Duodenal mucosa (tissue), 2 donors: ENCODE results near the gene DHX34.
A peak's percentile ranks its signal among the peaks of the same experiment; 100 is the strongest.
"Not testable (repeated sequence)": the region's sequence is repeated elsewhere in the genome, so short reads cannot be mapped to it uniquely, and the experiment has no call there.

Experiments used
- H3K27ac ChIP-seq: one replicate; pipeline ENCODE4 v1.7.0; 2013; ENCODE audit warnings: low read depth, low read length
- H3K27me3 ChIP-seq, 2 donors: one replicate each; pipeline ENCODE4 v1.7.0; 2013; ENCODE audit warnings: low read length in 2 of 2, control low read depth in 1 of 2; ENCODE audit not compliant: insufficient read depth in 2 of 2, control insufficient read depth in 1 of 2
- H3K36me3 ChIP-seq, 2 donors: one replicate each; pipeline ENCODE4 v1.7.0; 2013; ENCODE audit warnings: low read length in 2 of 2, control low read depth in 1 of 2; ENCODE audit not compliant: insufficient read depth in 2 of 2, control insufficient read depth in 1 of 2
- H3K4me1 ChIP-seq, 2 donors: one replicate each; pipeline ENCODE4 v1.7.0; 2013; ENCODE audit warnings: low read length in 2 of 2, control low read depth in 1 of 2; ENCODE audit not compliant: insufficient read depth in 2 of 2, control insufficient read depth in 1 of 2
- H3K4me3 ChIP-seq, 2 donors: one replicate each; pipeline ENCODE4 v1.7.0; 2013; ENCODE audit warnings: low read length in 2 of 2, low read depth in 1 of 2
- H3K9ac ChIP-seq, 2 donors: one replicate each; pipeline ENCODE4 v1.7.0; 2013; ENCODE audit warnings: low read length in 2 of 2, low read depth in 1 of 2
- H3K9me3 ChIP-seq, 2 donors: one replicate each; pipeline ENCODE4 v1.7.0; 2013; ENCODE audit warnings: low read length in 2 of 2, control low read depth in 1 of 2; ENCODE audit not compliant: control insufficient read depth in 1 of 2

The DHX34 gene

DNA sequence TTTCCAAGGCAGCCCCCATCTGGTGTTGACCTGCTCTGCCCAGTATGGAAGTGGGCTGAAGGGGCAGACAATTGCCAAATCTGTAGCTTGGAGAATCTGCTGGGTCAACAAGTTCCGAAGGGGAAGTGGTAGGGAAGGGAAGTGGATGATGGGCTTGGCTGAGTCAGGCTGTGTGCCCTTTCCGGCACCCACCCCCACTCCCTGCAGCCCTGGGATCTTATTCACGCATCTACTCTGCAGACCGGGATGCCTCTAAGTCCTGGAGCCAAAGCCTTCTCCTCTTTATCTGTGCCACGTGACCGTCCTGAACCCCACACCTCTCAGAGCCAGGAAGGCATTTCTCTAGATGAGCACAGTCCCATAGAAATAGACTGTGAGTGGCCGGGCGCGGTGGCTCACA, 24.6 kb upstream of the DHX34 start:
- no peak overlapping the region for H3K4me3 ChIP-seq
- no peak overlapping the region for H3K9ac ChIP-seq
- H3K36me3 ChIP-seq = no peaks in the 10 kb centered on the region
- H3K9me3 ChIP-seq = no peaks in the 10 kb centered on the region
- H3K4me1 ChIP-seq = peaks cover 0 to 3% of the 10 kb centered on the region in 2 donors
- no peak overlapping the region for H3K27ac ChIP-seq
- H3K27me3 ChIP-seq = peaks cover 0 to 4% of the 10 kb centered on the region in 2 donors

GRCh38 chr19:47330466-47330869, 18.6 kb upstream of the DHX34 start:
- H3K27ac ChIP-seq = peak overlapping the region; percentile 63
- H3K36me3 ChIP-seq = no peaks in the 10 kb centered on the region
- no peaks in the 10 kb centered on the region for H3K9me3 ChIP-seq
- no peak overlapping the region for H3K9ac ChIP-seq
- no peaks in the 10 kb centered on the region for H3K4me1 ChIP-seq
- no peaks in the 10 kb centered on the region for H3K27me3 ChIP-seq
- H3K4me3 ChIP-seq = no peak overlapping the region

- no peak overlapping the region for H3K27ac ChIP-seq
- no peak overlapping the region for H3K4me3 ChIP-seq
- no peak overlapping the region for H3K9ac ChIP-seq
Measured at GRCh38 chr19:47331490-47331889, 17.6 kb upstream of the DHX34 start.

DNA sequence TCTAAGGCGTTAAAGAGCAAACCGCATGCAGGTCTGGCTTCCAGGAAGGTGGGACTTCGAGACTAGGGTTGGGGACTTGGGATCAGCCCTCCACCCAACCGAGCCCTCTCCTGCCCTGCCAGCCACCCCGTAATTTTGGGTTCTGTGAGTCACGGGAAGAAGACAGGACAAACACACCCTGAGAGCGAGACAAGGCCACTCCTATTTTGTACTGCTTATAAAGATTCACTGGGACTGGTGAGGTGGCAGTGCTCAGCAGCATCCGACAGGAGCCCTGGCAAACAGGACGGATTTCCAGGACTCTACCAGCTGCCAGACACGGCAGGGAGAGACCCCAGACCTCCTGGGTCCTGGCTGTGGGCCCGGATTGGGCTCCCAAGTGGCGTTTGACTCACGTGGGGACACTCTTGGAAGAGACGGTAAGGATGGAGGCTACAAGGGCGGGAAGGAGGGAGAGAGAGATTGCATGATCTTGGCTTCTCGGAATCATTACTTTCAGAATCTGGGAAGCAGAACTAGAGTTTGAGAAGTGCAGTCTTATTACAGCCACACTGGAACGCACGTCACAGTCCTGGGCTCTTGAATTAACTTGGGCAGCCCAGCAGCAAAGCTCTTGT, 17.1 kb upstream of the DHX34 start, which contains the start of gene C5AR2:
C5AR2 (plus strand) TSS at position 245 of the 617 bp plus-strand sequence. CDS start 8,625 bp downstream, outside the sequence.
- Histone ChIP-seq H3K27ac (peak within 1 kb of the TSS; percentile 42), H3K27me3 (no peaks in the 10 kb centered on the region), H3K9ac (no peak within 1 kb of the TSS), H3K4me3 (no peak within 1 kb of the TSS), H3K36me3 (no peaks in the 10 kb centered on the region), H3K9me3 (no peaks in the 10 kb centered on the region), H3K4me1 (no peaks in the 10 kb centered on the region)

More at GRCh38 chr19:47331490-47331889, 17.6 kb upstream of the DHX34 start:
- no peaks in the 10 kb centered on the region for H3K9me3 ChIP-seq
- H3K27me3 ChIP-seq = no peaks in the 10 kb centered on the region
- no peaks in the 10 kb centered on the region for H3K4me1 ChIP-seq
- H3K36me3 ChIP-seq = no peaks in the 10 kb centered on the region

GRCh38 chr19:47336765-47337718, 12.1 kb upstream of the DHX34 start:
- not testable (repeated sequence) for H3K27me3 ChIP-seq, H3K9me3 ChIP-seq, H3K9ac ChIP-seq, H3K27ac ChIP-seq, H3K36me3 ChIP-seq, H3K4me1 ChIP-seq, H3K4me3 ChIP-seq

DNA sequence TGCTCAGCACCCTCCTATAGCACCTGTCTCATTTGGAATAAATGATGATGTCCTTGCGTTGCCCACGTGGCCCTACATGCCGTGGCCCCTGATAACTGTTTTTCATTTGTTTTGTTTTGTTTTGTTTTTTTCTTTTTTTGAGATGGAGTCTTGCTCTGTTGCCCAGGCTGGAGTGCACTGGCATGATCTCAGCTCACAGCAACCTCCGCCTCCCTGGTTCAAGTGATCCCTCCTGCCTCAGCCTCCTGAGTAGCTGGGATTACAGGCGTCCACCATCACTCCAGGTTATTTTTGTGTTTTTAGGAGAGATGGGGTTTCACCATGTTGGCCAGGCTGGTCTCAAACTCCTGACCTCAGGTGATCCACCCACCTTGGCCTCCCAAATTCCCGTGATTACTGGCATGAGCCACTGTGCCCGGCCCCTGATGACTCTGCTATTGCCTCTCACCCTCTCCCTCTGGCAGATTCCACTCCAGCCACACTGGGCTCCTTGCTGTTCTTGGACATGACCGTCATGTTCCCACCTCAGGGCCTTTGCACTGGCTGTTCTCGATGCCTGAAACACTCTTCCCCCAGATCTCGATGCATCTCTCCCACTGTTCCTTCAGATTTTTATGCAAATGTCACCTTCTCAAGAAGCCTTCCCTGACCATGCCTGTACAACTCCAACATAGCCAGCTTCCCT, 9.8 kb upstream of the DHX34 start:
- no peaks in the 10 kb centered on the region for H3K36me3 ChIP-seq
- H3K27ac ChIP-seq = no peak overlapping the region
- H3K4me1 ChIP-seq = no peaks in the 10 kb centered on the region
- no peaks in the 10 kb centered on the region for H3K27me3 ChIP-seq
- no peak overlapping the region for H3K9ac ChIP-seq
- H3K4me3 ChIP-seq = no peak overlapping the region
- H3K9me3 ChIP-seq = no peaks in the 10 kb centered on the region

DNA sequence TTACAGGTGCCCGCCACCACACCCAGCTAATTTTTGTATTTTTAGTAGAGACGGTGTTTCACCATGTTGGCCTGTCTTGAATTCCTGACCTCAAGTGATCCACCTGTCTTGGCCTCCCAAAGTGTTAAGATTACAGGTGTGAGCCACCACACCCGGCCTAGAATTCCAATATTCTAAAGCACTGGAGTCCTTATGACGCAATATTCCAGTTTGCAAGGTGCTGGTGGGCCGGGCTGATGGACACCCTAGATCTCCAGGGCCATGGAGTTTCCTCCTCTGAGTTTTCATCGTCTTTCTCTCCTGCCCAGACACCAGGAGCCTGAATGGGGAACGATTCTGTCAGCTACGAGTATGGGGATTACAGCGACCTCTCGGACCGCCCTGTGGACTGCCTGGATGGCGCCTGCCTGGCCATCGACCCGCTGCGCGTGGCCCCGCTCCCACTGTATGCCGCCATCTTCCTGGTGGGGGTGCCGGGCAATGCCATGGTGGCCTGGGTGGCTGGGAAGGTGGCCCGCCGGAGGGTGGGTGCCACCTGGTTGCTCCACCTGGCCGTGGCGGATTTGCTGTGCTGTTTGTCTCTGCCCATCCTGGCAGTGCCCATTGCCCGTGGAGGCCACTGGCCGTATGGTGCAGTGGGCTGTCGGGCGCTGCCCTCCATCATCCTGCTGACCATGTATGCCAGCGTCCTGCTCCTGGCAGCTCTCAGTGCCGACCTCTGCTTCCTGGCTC, 8.5 kb upstream of the DHX34 start:
- no peak overlapping the region for H3K4me3 ChIP-seq
- no peaks in the 10 kb centered on the region for H3K4me1 ChIP-seq
- H3K36me3 ChIP-seq = no peaks in the 10 kb centered on the region
- H3K27ac ChIP-seq = no peak overlapping the region
- no peaks in the 10 kb centered on the region for H3K27me3 ChIP-seq
- H3K9ac ChIP-seq = no peak overlapping the region
- H3K9me3 ChIP-seq = no peaks in the 10 kb centered on the region

DNA sequence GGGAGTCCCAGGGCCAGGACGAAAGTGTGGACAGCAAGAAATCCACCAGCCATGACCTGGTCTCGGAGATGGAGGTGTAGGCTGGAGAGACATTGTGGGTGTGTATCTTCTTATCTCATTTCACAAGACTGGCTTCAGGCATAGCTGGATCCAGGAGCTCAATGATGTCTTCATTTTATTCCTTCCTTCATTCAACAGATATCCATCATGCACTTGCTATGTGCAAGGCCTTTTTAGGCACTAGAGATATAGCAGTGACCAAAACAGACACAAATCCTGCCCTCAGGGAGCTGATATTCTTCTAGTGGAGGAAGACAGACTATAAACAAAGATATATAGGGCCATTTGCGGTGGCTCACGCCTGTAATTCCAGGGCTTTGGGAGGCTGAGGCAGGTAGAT, 7.4 kb upstream of the DHX34 start:
- H3K27me3 ChIP-seq = no peaks in the 10 kb centered on the region
- no peak overlapping the region for H3K4me3 ChIP-seq
- no peaks in the 10 kb centered on the region for H3K4me1 ChIP-seq
- H3K36me3 ChIP-seq = no peaks in the 10 kb centered on the region
- H3K9me3 ChIP-seq = no peaks in the 10 kb centered on the region
- no peak overlapping the region for H3K27ac ChIP-seq
- no peak overlapping the region for H3K9ac ChIP-seq

- no peaks in the 10 kb centered on the region for H3K27me3 ChIP-seq
- no peaks in the 10 kb centered on the region for H3K4me1 ChIP-seq
- H3K9ac ChIP-seq = no peak overlapping the region
- H3K36me3 ChIP-seq = no peaks in the 10 kb centered on the region
- H3K27ac ChIP-seq = no peak overlapping the region
- no peak overlapping the region for H3K4me3 ChIP-seq
- no peaks in the 10 kb centered on the region for H3K9me3 ChIP-seq
Measured at GRCh38 chr19:47343194-47343802, 5.8 kb upstream of the DHX34 start.
